Measurements from ENCODE around the gene DCHS2.

DCHS2 gene

DNA sequence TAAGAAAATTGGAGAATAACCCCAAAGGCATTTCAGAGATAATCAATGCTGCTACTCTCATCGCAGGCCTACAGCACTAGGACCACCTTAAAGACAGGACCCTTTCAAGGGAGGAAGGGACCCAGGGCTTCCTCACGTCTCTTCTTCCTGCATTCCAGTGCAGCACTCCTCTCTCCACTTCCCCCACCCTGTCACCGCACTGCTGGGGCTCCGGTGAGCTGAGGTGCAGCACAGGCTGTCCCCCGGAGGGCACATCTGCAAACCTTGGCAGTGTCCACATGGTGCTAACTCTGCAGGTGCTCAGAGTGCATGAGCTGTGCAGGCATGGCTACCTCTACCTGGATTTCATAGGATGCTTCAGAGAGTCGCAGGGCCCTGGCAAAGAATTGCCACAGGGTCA lies 305.6 kb downstream of the DCHS2 start:
- DNase-seq: no peak

DNA sequence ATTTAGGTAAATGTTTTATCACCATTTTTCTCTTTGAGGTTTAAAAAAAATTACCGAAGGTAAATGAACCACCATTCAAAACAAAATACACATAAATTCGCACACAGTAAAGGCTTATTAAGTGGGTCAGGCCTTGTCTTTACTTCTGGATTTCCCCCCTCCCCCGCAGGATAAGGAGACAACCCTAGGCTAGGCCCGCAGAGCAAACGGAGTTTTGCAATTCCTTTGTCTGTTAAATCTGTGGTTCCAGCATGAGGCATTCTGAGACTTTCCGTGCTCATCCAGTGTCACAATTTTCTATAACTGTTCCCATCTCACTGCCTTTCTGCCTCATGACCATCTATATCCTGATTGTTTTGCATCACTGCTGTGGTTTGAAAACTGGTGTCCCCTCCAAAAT lies 307.4 kb downstream of the DCHS2 start:
- no peak for DNase-seq

DNA sequence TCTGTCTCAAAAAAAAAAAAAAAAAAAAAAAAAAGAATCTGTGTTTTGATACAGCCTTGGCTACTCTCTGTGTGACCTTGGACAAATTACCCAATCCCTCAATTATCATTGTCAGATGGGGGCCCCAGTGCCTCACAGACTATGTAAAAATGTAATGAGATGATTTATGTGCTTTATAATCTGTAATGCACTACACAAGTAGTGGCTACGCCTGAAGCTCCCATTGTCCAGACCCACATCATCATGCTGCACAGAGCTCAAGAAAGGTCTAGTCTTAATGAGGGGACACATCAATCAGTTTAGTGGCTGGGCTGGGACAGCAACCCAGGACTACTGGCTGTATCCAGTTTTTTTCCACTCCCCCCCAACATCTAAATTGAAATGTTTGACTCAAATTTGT lies 308.3 kb downstream of the DCHS2 start:
- DNase-seq: no peak

Data from hematopoietic multipotent progenitor cell treated with erythropoietin and hydrocortisone succinate and interleukin-3 and kit ligand, for 8 days (in vitro differentiated cells).